NCI-H1105 (cell line): Measurements from ENCODE around the gene ELOF1.
"Not testable (repeated sequence)": the region's sequence is repeated elsewhere in the genome, so short reads cannot be mapped to it uniquely, and the experiment has no call there.

Source experiments
- DNase-seq: peaks from one replicate; lab custom pipeline; 2025; lab: John Stamatoyannopoulos, UW

The ELOF1 gene

GRCh38 chr19:11558881-11559828 is at the start of gene ELOF1:
Gene ELOF1, minus strand, starts transcription at chr19:11559230. Its CDS starts 4,883 bp downstream, at chr19:11554347.
- peak; percentile 98 for DNase-seq

GRCh38 chr19:11606484-11606883 is 47.5 kb upstream of the ELOF1 start:
- DNase-seq = no peak

GRCh38 chr19:11599704-11600103 is 40.7 kb upstream of the ELOF1 start:
- not testable (repeated sequence) for DNase-seq

GRCh38 chr19:11598746-11599145 is 39.7 kb upstream of the ELOF1 start:
- DNase-seq = no peak

- DNase-seq = no peak
Observed at GRCh38 chr19:11598103-11598483, 39.1 kb upstream of the ELOF1 start.

- DNase-seq = peak; percentile 98
Observed at GRCh38 chr19:11597202-11598102, 38.4 kb upstream of the ELOF1 start, which contains the start of gene ZNF627. Gene ZNF627, plus strand, starts transcription at chr19:11597483. Its CDS starts 145 bp downstream, at chr19:11597628.

- DNase-seq = no peak
Observed at GRCh38 chr19:11596156-11596555, 37.1 kb upstream of the ELOF1 start.

GRCh38 chr19:11594084-11594483 is 35.1 kb upstream of the ELOF1 start:
- no peak for DNase-seq

GRCh38 chr19:11587975-11588631 is 29.1 kb upstream of the ELOF1 start:
- no peak for DNase-seq

- DNase-seq = peak; percentile 73
Observed at GRCh38 chr19:11587302-11587974, 28.4 kb upstream of the ELOF1 start.

GRCh38 chr19:11586331-11586730 is 27.3 kb upstream of the ELOF1 start:
- no peak for DNase-seq

- no peak for DNase-seq
Observed at GRCh38 chr19:11581740-11582139, 22.7 kb upstream of the ELOF1 start.

- DNase-seq = no peak
Observed at GRCh38 chr19:11580116-11580515, 21.1 kb upstream of the ELOF1 start.

GRCh38 chr19:11578258-11579142 is 19.5 kb upstream of the ELOF1 start:
- DNase-seq = no peak

GRCh38 chr19:11577451-11578257 is 18.6 kb upstream of the ELOF1 start, which contains the start of gene ACP5:
Gene ACP5, minus strand, starts transcription at chr19:11577645. Its CDS starts 328 bp downstream, at chr19:11577317.
- DNase-seq = no peak

- DNase-seq = no peak
Observed at GRCh38 chr19:11576227-11576626, 17.2 kb upstream of the ELOF1 start.

- no peak for DNase-seq
Observed at GRCh38 chr19:11574689-11575088, 15.7 kb upstream of the ELOF1 start.

GRCh38 chr19:11573763-11574162 is 14.7 kb upstream of the ELOF1 start:
- DNase-seq = not testable (repeated sequence)

- DNase-seq = not testable (repeated sequence)
Observed at GRCh38 chr19:11573354-11573753, 14.3 kb upstream of the ELOF1 start.
